ENCODE measurements around the gene SCP2. TPM values are rescaled to one million over a fixed set of nuclear protein-coding genes. Genes with fewer than 3 reads are reported as not detected.

Gene SCP2
- total RNA-seq, 1 donor from 2014 or later = 130 TPM

DNA sequence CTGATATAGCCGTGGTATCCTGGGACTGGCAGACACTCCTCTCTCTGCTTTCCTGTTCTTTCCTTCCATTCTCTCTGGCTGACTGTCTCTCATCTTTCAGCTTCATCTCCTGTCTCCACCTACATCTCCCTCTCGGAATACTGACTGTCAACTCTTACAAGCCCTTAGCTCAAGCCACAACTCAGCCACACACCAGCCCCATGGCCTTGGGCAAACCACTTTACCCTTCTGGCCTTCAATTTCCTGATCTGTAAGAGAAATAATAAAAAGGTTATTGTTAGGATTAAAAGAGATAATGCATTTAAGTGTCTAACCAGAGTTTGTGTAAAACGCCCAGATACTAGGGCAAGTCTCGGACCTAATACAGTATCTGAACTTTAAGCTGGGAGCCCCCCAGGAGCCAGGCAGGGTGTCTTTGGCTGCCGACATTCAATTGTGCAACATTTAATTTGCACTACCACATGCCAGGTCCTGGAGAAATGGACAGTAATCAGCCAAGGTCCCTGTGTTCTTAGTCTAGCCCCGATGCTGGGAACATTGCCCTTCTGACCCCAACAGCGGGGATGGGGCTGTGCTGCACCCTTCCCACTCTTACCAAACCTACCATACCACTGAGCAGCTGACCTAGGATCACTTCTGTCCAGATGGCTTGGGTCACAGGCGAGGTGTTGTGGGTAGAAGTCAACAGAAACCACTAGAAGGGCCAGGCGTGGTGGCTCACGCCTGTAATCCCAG is 10.7 kb upstream of the SCP2 start:
- H3K27me3 ChIP-seq (ENCODE audit: low read depth) = peaks cover 8% of the 10 kb centered on the region
- intact Hi-C loops (cut with micrococcal nuclease) = no loop called here
- H3K27ac ChIP-seq (replicated peaks) = peak overlapping the region; percentile 77
- TF ChIP-seq CTCF (IDR thresholded peaks at IDR 0.05; ENCODE audit: borderline replicate concordance) = no peak
- H3K9me3 ChIP-seq (replicated peaks) = no peaks in the 10 kb centered on the region
- peaks cover 63% of the 10 kb centered on the region for H3K4me1 ChIP-seq
- peak; percentile 37 for DNase-seq
- H3K36me3 ChIP-seq = peaks cover 5% of the 10 kb centered on the region
- peak overlapping the region; percentile 23 for H3K4me3 ChIP-seq

- H3K27ac ChIP-seq (replicated peaks) = peak overlapping the region; percentile 77
- intact Hi-C loops (cut with micrococcal nuclease) = no loop called here
Measured at GRCh38 chr1:52917156-52917555, 9.9 kb upstream of the SCP2 start.

GRCh38 chr1:52917581-52917980 is 9.5 kb upstream of the SCP2 start:
- Histone ChIP-seq H3K9me3 (replicated peaks) (no peaks in the 10 kb centered on the region), H3K4me1 (peaks cover 69% of the 10 kb centered on the region), H3K4me3 (peak overlapping the region; percentile 6), H3K36me3 (peaks cover 3% of the 10 kb centered on the region), H3K27ac (replicated peaks) (peak overlapping the region; percentile 77), H3K27me3 (ENCODE audit: low read depth) (peaks cover 11% of the 10 kb centered on the region)
- intact Hi-C loops (cut with micrococcal nuclease) = no loop called here
- DNase-seq = no peak
- TF ChIP-seq CTCF (IDR thresholded peaks at IDR 0.05; ENCODE audit: borderline replicate concordance) = no peak

More at GRCh38 chr1:52917156-52917555, 9.9 kb upstream of the SCP2 start:
- DNase-seq = no peak
- Histone ChIP-seq H3K27me3 (ENCODE audit: low read depth) (peaks cover 11% of the 10 kb centered on the region), H3K4me1 (peaks cover 69% of the 10 kb centered on the region), H3K36me3 (peaks cover 3% of the 10 kb centered on the region), H3K4me3 (peak overlapping the region; percentile 23), H3K9me3 (replicated peaks) (no peaks in the 10 kb centered on the region)
- TF ChIP-seq CTCF (IDR thresholded peaks at IDR 0.05; ENCODE audit: borderline replicate concordance) = no peak

- H3K9me3 ChIP-seq (replicated peaks) = no peaks in the 10 kb centered on the region
- H3K4me1 ChIP-seq = peaks cover 69% of the 10 kb centered on the region
- H3K36me3 ChIP-seq = peaks cover 3% of the 10 kb centered on the region
- H3K27ac ChIP-seq (replicated peaks) = peak overlapping the region; percentile 77
- H3K4me3 ChIP-seq = no peak overlapping the region
- TF ChIP-seq CTCF (IDR thresholded peaks at IDR 0.05; ENCODE audit: borderline replicate concordance) = no peak
- intact Hi-C loops (cut with micrococcal nuclease) = no loop called here
- peaks cover 11% of the 10 kb centered on the region for H3K27me3 ChIP-seq (ENCODE audit: low read depth)
- no peak for DNase-seq
Measured at GRCh38 chr1:52918201-52918600, 8.9 kb upstream of the SCP2 start.

DNA sequence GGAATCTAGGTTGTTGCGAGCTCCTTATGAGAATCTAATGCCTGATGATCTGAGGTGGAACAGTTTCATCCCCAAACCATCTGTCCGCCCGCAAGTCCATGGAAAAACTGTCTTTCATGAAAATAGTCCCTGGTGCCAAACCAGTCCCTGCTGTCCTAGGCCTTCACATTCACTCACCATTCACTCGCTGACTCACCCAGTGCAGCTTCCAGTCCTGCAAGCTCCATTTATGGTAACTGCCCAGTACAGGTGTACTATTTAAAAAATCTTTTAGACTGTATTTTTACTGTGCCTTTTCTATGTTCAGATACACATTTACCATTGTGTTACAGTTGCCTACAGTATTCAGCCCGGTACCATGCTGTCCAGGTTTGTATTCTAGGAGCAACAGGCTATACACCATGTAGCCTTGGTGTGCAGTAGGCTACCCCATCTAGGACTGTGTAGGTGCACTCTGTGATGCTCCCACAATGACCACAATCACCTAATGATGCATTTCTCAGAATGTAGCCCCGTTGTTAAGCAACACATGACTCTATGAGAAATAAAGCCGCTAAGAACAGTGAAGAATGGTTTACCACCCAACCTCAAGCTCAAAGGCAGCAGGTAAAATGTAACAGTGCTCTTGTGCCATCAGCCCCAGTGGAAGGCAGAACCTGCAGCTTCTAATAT is 7.9 kb upstream of the SCP2 start:
- no peak for TF ChIP-seq CTCF (IDR thresholded peaks at IDR 0.05; ENCODE audit: borderline replicate concordance)
- no peaks in the 10 kb centered on the region for H3K36me3 ChIP-seq
- intact Hi-C loops (cut with micrococcal nuclease) = no loop called here
- H3K4me1 ChIP-seq = peaks cover 66% of the 10 kb centered on the region
- peak overlapping the region; percentile 94 for H3K27ac ChIP-seq (replicated peaks)
- no peaks in the 10 kb centered on the region for H3K9me3 ChIP-seq (replicated peaks)
- peaks cover 11% of the 10 kb centered on the region for H3K27me3 ChIP-seq (ENCODE audit: low read depth)
- no peak for DNase-seq
- H3K4me3 ChIP-seq = no peak overlapping the region
